Gastroesophageal sphincter (tissue), 4 donors: Measurements from ENCODE around the gene AQP12B. TPM values are rescaled to one million over a fixed set of nuclear protein-coding genes. Genes with fewer than 3 reads are reported as not detected.

ENCODE experiments used
- ATAC-seq: fragments of 150-250 bp; one replicate; pipeline ENCODE4 v1.9.1; 2016; ENCODE audit warnings: mild to moderate bottlenecking, moderate library complexity
- H3K27ac ChIP-seq, 4 donors: fragments of 200-600 bp; sonication (generic) in 3 of 4; 1 replicate in 3 of 4; 2 replicates in 1 of 4; pipeline ENCODE4 v1.5.1; 2016 to 2019
- H3K27me3 ChIP-seq: fragments of 200-600 bp; sonication (generic); one replicate; pipeline ENCODE4 v1.5.1; 2019
- H3K36me3 ChIP-seq, 2 donors: fragments of 200-600 bp; sonication (generic); one replicate each; pipeline ENCODE4 v1.5.1; 2019; ENCODE audit warnings: control low read depth in 1 of 2
- H3K4me1 ChIP-seq, 3 donors: fragments of 200-600 bp; sonication (generic); 1 replicate in 2 of 3; 2 replicates in 1 of 3; pipeline ENCODE4 v1.5.1; 2016 to 2019; ENCODE audit warnings: control low read depth in 2 of 3
- H3K4me3 ChIP-seq, 2 donors: fragments of 200-600 bp; sonication (generic); one replicate each; pipeline ENCODE4 v1.5.1; 2019; ENCODE audit warnings: mild to moderate bottlenecking in 1 of 2, moderate library complexity in 1 of 2
- H3K9me3 ChIP-seq, 3 donors: fragments of 200-600 bp; sonication (generic); one replicate each; pipeline ENCODE4 v1.5.1; 2017 to 2019; ENCODE audit warnings: control low read depth in 2 of 3
- EP300 ChIP-seq: sonication (generic); formaldehyde crosslinking; IDR thresholded peaks from one replicate; pipeline ENCODE4 v1.6.1; 2017; ENCODE audit warnings: antibody characterized with exemption, mild to moderate bottlenecking
- POLR2A ChIP-seq, 2 donors: fragments of 450-650 bp; IDR thresholded peaks; one replicate each; pipeline ENCODE4 v1.6.1; 2017; ENCODE audit warnings: antibody characterized with exemption in 2 of 2, mild to moderate bottlenecking in 2 of 2, moderate library complexity in 1 of 2
- POLR2AphosphoS5 ChIP-seq: sonication (generic); formaldehyde crosslinking; IDR thresholded peaks from one replicate; pipeline ENCODE4 v1.6.1; 2017; ENCODE audit warnings: antibody characterized with exemption
- WGBS, 2 donors: methylation state at CpG; one replicate each; pipeline ENCODE4 v1.1.5; 2018; ENCODE audit warnings: low coverage in 1 of 2; 5-methylcytosine and 5-hydroxymethylcytosine counted together
- total RNA-seq, 4 donors: library from RNA; depleted of rRNA; stranded (reverse); fragments of >200 nt; gene quantifications; one replicate each; pipeline ENCODE4 v1.1.0, GENCODE V29; 2016
- TF ChIP-seq, protein P1 (sequence below), 4 experiments: fragments of 200-600 bp in 2 of 4; fragments of 450-650 bp in 2 of 4; sonication (generic) in 1 of 4; IDR thresholded peaks; one replicate each; pipeline ENCODE4 v1.5.1; 2017 to 2019; ENCODE audit warnings: antibody characterized with exemption in 4 of 4, mild to moderate bottlenecking in 2 of 4, moderate library complexity in 2 of 4

The AQP12B gene
- total RNA-seq, 4 donors from 2014 or later, result not detected

DNA sequence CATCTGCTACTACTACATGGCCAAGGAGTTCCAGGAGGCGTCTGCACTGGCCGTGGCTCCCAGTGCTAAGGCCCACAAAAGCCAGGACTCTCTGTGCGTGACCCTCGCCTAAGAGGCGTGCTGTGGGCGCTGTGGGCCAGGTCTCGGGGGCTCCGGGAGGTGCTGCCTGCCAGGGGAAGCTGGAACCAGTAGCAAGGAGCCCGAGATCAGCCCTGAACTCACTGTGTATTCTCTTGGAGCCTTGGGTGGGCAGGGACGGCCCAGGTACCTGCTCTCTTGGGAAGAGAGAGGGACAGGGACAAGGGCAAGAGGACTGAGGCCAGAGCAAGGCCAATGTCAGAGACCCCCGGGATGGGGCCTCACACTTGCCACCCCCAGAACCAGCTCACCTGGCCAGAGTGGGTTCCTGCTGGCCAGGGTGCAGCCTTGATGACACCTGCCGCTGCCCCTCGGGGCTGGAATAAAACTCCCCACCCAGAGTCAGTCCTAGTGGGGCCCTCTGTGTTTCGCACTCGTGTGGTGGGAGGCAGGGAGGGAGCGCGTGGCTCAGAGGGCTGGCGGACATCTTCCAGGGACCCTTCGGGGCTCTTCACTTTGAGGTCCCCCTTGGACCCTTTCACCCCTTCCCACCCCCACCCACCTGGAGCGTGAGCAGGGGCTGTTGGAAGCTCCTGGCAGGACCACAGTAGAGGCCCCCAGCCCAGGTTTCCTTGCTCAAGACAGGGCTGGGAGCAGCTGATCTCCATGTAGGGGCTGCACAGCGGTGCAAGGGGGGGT lies 51.7 kb downstream of the AQP12B start:
- no peak overlapping the region for H3K27ac ChIP-seq
- peaks cover 0 to 5% (median 0%) of the 10 kb centered on the region in 3 donors for H3K9me3 ChIP-seq
- no peaks in the 10 kb centered on the region for H3K4me1 ChIP-seq
- ATAC-seq, result no peak
- H3K36me3 ChIP-seq, result peaks cover 0 to 5% of the 10 kb centered on the region in 2 donors
- TF ChIP-seq, protein P1, sequence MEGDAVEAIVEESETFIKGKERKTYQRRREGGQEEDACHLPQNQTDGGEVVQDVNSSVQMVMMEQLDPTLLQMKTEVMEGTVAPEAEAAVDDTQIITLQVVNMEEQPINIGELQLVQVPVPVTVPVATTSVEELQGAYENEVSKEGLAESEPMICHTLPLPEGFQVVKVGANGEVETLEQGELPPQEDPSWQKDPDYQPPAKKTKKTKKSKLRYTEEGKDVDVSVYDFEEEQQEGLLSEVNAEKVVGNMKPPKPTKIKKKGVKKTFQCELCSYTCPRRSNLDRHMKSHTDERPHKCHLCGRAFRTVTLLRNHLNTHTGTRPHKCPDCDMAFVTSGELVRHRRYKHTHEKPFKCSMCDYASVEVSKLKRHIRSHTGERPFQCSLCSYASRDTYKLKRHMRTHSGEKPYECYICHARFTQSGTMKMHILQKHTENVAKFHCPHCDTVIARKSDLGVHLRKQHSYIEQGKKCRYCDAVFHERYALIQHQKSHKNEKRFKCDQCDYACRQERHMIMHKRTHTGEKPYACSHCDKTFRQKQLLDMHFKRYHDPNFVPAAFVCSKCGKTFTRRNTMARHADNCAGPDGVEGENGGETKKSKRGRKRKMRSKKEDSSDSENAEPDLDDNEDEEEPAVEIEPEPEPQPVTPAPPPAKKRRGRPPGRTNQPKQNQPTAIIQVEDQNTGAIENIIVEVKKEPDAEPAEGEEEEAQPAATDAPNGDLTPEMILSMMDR (IDR thresholded peaks at IDR 0.05), result no peak
- no peak for TF ChIP-seq POLR2A (IDR thresholded peaks at IDR 0.05)
- no peak for TF ChIP-seq POLR2AphosphoS5
- TF ChIP-seq EP300, result no peak
- H3K4me3 ChIP-seq, result no peak overlapping the region
- 80 to 100% methylated on average over 1 to 2 of the region's 21 CpGs for WGBS, 2 donors
- peaks cover 15% of the 10 kb centered on the region for H3K27me3 ChIP-seq

DNA sequence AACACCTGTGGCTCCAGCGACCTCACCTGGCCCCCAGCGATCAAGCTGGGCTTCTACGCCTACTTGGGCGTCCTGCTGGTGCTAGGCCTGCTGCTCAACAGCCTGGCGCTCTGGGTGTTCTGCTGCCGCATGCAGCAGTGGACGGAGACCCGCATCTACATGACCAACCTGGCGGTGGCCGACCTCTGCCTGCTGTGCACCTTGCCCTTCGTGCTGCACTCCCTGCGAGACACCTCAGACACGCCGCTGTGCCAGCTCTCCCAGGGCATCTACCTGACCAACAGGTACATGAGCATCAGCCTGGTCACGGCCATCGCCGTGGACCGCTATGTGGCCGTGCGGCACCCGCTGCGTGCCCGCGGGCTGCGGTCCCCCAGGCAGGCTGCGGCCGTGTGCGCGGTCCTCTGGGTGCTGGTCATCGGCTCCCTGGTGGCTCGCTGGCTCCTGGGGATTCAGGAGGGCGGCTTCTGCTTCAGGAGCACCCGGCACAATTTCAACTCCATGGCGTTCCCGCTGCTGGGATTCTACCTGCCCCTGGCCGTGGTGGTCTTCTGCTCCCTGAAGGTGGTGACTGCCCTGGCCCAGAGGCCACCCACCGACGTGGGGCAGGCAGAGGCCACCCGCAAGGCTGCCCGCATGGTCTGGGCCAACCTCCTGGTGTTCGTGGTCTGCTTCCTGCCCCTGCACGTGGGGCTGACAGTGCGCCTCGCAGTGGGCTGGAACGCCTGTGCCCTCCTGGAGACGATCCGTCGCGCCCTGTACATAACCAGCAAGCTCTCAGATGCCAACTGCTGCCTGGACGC lies 52.5 kb downstream of the AQP12B start:
- H3K27me3 ChIP-seq, result peaks cover 12% of the 10 kb centered on the region
- TF ChIP-seq, protein P1 (IDR thresholded peaks at IDR 0.05), result no peak
- TF ChIP-seq POLR2AphosphoS5 (no peak), POLR2A (IDR thresholded peaks at IDR 0.05) (no peak), EP300 (no peak)
- H3K4me3 ChIP-seq, result no peak overlapping the region
- peaks cover 0 to 5% of the 10 kb centered on the region in 2 donors for H3K36me3 ChIP-seq
- 83% methylated on average over 5 of the region's 50 CpGs; no CpG with 5 or more reads in 1 of the 2 donors for WGBS, 2 donors
- H3K27ac ChIP-seq, result no peak overlapping the region
- ATAC-seq, result no peak
- peaks cover 0 to 3% (median 0%) of the 10 kb centered on the region in 3 donors for H3K4me1 ChIP-seq
- H3K9me3 ChIP-seq, result peaks cover 0 to 5% (median 0%) of the 10 kb centered on the region in 3 donors

DNA sequence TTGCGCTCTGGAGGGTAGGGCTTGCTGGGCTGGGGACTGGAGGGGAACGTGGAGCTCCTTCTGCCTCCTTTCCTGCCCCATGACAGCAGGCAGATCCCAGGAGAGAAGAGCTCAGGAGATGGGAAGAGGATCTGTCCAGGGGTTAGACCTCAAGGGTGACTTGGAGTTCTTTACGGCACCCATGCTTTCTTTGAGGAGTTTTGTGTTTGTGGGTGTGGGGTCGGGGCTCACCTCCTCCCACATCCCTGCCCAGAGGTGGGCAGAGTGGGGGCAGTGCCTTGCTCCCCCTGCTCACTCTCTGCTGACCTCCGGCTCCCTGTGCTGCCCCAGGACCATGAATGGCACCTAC lies 53.1 kb downstream of the AQP12B start:
- peaks cover 0 to 5% (median 0%) of the 10 kb centered on the region in 3 donors for H3K9me3 ChIP-seq
- TF ChIP-seq, protein P1 (IDR thresholded peaks at IDR 0.05), result no peak
- no peak for TF ChIP-seq EP300
- no peak for TF ChIP-seq POLR2AphosphoS5
- TF ChIP-seq POLR2A (IDR thresholded peaks at IDR 0.05), result no peak
- H3K36me3 ChIP-seq, result peaks cover 0 to 5% of the 10 kb centered on the region in 2 donors
- H3K4me3 ChIP-seq, result no peak overlapping the region
- 100% methylated on average over 2 of the region's 5 CpGs; no CpG with 5 or more reads in 1 of the 2 donors for WGBS, 2 donors
- no peak for ATAC-seq
- H3K27ac ChIP-seq, result no peak overlapping the region
- peaks cover 12% of the 10 kb centered on the region for H3K27me3 ChIP-seq
- peaks cover 0 to 6% (median 0%) of the 10 kb centered on the region in 3 donors for H3K4me1 ChIP-seq

DNA sequence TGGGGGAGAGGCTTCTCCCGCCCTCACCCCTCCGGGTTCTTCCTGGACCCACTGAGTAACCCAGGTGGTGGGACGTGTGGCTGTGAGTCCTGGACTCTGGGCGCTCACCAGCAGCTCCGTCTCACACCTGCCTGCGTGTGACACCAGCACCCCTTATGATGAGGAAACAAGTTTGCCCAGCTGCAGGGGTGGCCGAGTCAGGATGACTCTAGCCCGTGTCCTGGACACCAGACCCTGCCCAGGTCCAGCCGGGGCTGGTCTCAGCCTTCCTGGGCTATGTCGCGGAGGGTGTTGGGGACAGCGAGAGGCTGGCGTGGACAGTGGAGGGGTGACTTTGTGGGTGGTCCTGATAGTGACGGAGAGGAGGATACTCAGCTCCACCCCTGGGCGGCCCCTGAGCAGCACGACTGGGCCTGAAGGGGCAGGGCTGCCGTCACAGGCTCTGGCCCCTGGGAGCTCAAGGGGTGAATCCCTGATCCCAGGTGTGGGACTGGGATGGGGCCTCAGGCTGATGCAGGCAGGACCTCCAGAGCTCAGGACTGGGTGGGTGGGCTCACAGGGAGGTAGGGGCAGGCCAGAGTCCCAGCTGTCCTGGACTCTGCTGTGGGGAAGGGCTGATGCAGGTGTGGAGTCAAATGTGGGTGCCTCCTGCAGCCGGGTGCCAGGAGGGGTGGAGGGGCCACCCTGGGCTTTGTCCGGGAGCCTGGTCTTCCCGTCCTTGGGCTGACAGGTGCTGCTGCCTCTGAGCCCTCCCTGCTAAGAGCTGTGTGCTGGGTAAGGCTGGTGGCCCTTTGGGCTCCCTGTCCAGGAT lies 53.7 kb downstream of the AQP12B start:
- no peak overlapping the region for H3K4me3 ChIP-seq

More for the DNA sequence above, 53.7 kb downstream of the AQP12B start:
- WGBS, 2 donors, result 58% methylated on average over 4 of the region's 20 CpGs; no CpG with 5 or more reads in 1 of the 2 donors
- Histone ChIP-seq H3K36me3 (peaks cover 0 to 5% of the 10 kb centered on the region in 2 donors), H3K27ac (no peak overlapping the region), H3K4me1 (peaks cover 0 to 6% (median 0%) of the 10 kb centered on the region in 3 donors), H3K9me3 (peaks cover 0 to 5% (median 0%) of the 10 kb centered on the region in 3 donors), H3K27me3 (peaks cover 12% of the 10 kb centered on the region)
- ATAC-seq, result peak; percentile 16
- TF ChIP-seq POLR2AphosphoS5, result no peak
- no peak for TF ChIP-seq POLR2A (IDR thresholded peaks at IDR 0.05)
- TF ChIP-seq, protein P1 (IDR thresholded peaks at IDR 0.05), result no peak
